Activated CD4-positive, alpha-beta T cell treated with anti-CD3 and anti-CD28 coated beads, Interleukin-10, Interleukin-2, amounts not matched to agents 100 ng/mL and 50 ng/mL, durations not matched to agents 16 hours and 8 hours (primary cell): ENCODE data around the gene OTUD6A.

Experiments used
- DNase-seq: peaks from one replicate; pipeline ENCODE4 v3.0.0-alpha.2; 2020

The OTUD6A gene

GRCh38 chrX:70062076-70062475, at the start of gene OTUD6A:
TSS of gene OTUD6A (plus strand) at chrX:70062457. CDS start at chrX:70062525, 68 bp downstream.
- DNase-seq, result no peak

- DNase-seq, result no peak
Measured at GRCh38 chrX:70012756-70013155, 49.5 kb upstream of the OTUD6A start.

GRCh38 chrX:70013466-70014381, 48.5 kb upstream of the OTUD6A start:
- DNase-seq, result no peak

- DNase-seq, result peak; percentile 16
Measured at GRCh38 chrX:70016513-70016912, 45.7 kb upstream of the OTUD6A start.

- no peak for DNase-seq
Measured at GRCh38 chrX:70022616-70023015, 39.6 kb upstream of the OTUD6A start.

GRCh38 chrX:70025464-70025863, 36.8 kb upstream of the OTUD6A start:
- no peak for DNase-seq

GRCh38 chrX:70026112-70026850, 36.0 kb upstream of the OTUD6A start:
- no peak for DNase-seq

GRCh38 chrX:70026851-70027200, 35.4 kb upstream of the OTUD6A start:
- DNase-seq, result no peak

GRCh38 chrX:70029863-70030262, 32.4 kb upstream of the OTUD6A start:
- no peak for DNase-seq

- DNase-seq, result peak; percentile 76
Measured at GRCh38 chrX:70030301-70030767, 31.9 kb upstream of the OTUD6A start.

GRCh38 chrX:70032792-70033191, 29.5 kb upstream of the OTUD6A start:
- DNase-seq, result no peak

GRCh38 chrX:70033348-70034051, 28.8 kb upstream of the OTUD6A start:
- peak; percentile 52 for DNase-seq

- DNase-seq, result no peak
Measured at GRCh38 chrX:70034646-70035045, 27.6 kb upstream of the OTUD6A start.

GRCh38 chrX:70038515-70038914, 23.7 kb upstream of the OTUD6A start:
- no peak for DNase-seq

- no peak for DNase-seq
Measured at GRCh38 chrX:70038951-70039350, 23.3 kb upstream of the OTUD6A start.

GRCh38 chrX:70039758-70040157, 22.5 kb upstream of the OTUD6A start:
- DNase-seq, result no peak

GRCh38 chrX:70041993-70042392, 20.3 kb upstream of the OTUD6A start:
- DNase-seq, result no peak

- no peak for DNase-seq
Measured at GRCh38 chrX:70042399-70043371, 19.6 kb upstream of the OTUD6A start.

GRCh38 chrX:70043685-70044084, 18.6 kb upstream of the OTUD6A start:
- no peak for DNase-seq

GRCh38 chrX:70044541-70045245, 17.6 kb upstream of the OTUD6A start:
- no peak for DNase-seq

GRCh38 chrX:70046978-70047377, 15.3 kb upstream of the OTUD6A start:
- DNase-seq, result no peak
